ENCODE measurements around the gene GTF2F1. TPM values are rescaled to one million over a fixed set of nuclear protein-coding genes. Genes with fewer than 3 reads are reported as not detected.
A peak's percentile ranks its signal among the peaks of the same experiment; 100 is the strongest.

The GTF2F1 gene
- total RNA-seq, 1 experiment from 2014 or later = 39.2 TPM

DNA sequence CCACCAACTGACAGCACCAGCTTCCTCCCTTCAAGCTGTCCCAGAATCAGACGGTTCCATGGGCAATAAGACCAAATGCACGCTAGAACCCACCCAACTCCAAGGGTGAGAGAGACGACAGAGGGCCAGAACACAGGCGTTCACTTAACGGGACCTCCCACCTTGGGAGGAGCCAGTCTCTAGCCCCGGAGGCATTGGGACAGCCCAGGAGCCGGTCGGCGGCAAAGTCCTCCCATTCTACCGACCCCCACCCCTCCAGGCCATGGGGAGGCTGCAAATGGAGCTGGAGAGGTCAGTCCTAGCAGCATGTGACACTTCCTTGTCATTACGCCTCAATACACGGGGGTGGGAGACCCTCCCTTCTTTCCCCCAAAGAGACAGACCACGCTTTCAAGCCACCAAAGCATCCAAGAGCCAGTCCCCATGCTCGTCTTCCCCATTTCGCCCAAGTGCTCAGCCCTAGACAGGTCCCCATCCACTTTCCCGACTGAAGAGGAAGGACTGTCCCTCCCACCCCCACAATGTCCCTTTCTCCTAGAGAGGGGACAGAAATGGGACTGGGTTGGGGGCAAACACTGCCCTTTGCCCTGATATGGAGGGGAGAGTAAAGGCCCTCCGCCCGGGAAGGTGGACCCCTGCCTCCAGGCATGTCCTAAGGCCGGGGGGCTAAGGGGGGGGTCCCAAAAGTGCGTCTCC, 30.7 kb upstream of the GTF2F1 start:
- CTCF ChIA-PET = no interaction called here
- no peaks in the 10 kb centered on the region for H3K27me3 Mint-ChIP-seq (ENCODE audit: unreplicated experiment)
- H3K36me3 Mint-ChIP-seq (ENCODE audit: insufficient read depth, unreplicated experiment) = peaks cover 40% of the 10 kb centered on the region
- peak; percentile 34 for DNase-seq
- no peaks in the 10 kb centered on the region for H3K4me1 Mint-ChIP-seq (ENCODE audit: low read depth, unreplicated experiment)
- H3K27ac Mint-ChIP-seq (ENCODE audit: unreplicated experiment) = peak overlapping the region; percentile 39
- intact Hi-C loops (cut with micrococcal nuclease; ENCODE audit: unreplicated experiment) = no loop called here
- H3K4me3 Mint-ChIP-seq (ENCODE audit: low read depth, unreplicated experiment) = peak overlapping the region; percentile 87
- TF ChIP-seq, protein P1, sequence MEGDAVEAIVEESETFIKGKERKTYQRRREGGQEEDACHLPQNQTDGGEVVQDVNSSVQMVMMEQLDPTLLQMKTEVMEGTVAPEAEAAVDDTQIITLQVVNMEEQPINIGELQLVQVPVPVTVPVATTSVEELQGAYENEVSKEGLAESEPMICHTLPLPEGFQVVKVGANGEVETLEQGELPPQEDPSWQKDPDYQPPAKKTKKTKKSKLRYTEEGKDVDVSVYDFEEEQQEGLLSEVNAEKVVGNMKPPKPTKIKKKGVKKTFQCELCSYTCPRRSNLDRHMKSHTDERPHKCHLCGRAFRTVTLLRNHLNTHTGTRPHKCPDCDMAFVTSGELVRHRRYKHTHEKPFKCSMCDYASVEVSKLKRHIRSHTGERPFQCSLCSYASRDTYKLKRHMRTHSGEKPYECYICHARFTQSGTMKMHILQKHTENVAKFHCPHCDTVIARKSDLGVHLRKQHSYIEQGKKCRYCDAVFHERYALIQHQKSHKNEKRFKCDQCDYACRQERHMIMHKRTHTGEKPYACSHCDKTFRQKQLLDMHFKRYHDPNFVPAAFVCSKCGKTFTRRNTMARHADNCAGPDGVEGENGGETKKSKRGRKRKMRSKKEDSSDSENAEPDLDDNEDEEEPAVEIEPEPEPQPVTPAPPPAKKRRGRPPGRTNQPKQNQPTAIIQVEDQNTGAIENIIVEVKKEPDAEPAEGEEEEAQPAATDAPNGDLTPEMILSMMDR (IDR thresholded peaks at IDR 0.05; ENCODE audit: unreplicated experiment) = no peak
- no peaks in the 10 kb centered on the region for H3K9me3 Mint-ChIP-seq (ENCODE audit: low read depth, unreplicated experiment)
- BruUV-seq (replicated peaks) = no TSS peak

DNA sequence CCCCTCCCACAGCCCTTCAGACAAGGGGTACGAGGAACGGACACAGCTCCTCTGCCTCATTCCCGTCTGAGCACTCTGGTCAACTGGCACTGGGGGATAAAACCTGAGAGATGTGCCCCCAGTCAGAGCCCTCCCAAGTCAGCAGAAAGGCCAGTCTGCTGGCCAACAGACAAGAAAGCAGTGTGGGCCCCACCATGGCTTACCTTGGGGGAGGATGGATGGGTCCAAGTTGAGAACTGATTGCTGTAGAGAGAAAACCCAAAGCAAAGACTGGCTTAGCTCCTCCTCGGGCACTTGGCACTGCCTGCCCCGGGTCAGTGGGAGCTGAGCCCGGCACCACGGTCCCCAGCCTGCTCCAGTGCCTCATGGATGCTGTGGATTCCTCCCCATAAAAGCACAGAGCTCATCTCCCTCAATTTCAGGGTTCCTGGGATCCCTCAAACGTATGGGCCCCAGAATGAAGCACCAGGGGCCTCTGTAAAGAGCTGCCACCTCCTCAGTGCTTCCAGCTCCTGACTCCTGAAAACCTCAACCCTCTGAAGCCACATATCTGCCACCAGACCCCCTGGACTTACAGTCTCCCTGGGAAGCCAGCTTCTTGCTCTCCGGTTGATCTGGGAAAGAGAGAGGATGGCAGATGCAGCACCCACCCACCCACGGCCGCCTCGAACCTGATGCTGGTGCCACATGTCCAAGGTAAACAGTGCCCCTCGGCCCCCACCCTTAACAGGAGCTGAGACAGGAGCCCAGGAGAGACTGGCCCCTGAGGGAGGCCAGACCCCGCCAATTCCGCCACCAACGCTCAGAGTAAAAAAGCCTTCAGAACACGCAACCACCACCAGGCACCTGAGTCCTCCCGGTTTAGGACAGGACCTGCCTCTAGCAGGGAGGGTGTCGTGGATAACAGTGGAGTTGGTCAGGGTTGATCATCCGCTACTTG, 28.4 kb upstream of the GTF2F1 start:
- CTCF ChIA-PET = interaction anchor here (0.6 kb wide), 1 partner anchor 713 kb away, joined by 4 read pairs; no protein-coding TSS in a partner anchor
- no peak overlapping the region for H3K4me3 Mint-ChIP-seq (ENCODE audit: low read depth, unreplicated experiment)
- H3K4me1 Mint-ChIP-seq (ENCODE audit: low read depth, unreplicated experiment) = no peaks in the 10 kb centered on the region
- intact Hi-C loops (cut with micrococcal nuclease; ENCODE audit: unreplicated experiment) = no loop called here
- BruUV-seq (replicated peaks) = no TSS peak
- TF ChIP-seq, protein P1 (IDR thresholded peaks at IDR 0.05; ENCODE audit: unreplicated experiment) = no peak
- H3K27ac Mint-ChIP-seq (ENCODE audit: unreplicated experiment) = no peak overlapping the region
- no peaks in the 10 kb centered on the region for H3K27me3 Mint-ChIP-seq (ENCODE audit: unreplicated experiment)
- H3K36me3 Mint-ChIP-seq (ENCODE audit: insufficient read depth, unreplicated experiment) = peaks cover 46% of the 10 kb centered on the region
- no peak for DNase-seq
- no peaks in the 10 kb centered on the region for H3K9me3 Mint-ChIP-seq (ENCODE audit: low read depth, unreplicated experiment)

DNA sequence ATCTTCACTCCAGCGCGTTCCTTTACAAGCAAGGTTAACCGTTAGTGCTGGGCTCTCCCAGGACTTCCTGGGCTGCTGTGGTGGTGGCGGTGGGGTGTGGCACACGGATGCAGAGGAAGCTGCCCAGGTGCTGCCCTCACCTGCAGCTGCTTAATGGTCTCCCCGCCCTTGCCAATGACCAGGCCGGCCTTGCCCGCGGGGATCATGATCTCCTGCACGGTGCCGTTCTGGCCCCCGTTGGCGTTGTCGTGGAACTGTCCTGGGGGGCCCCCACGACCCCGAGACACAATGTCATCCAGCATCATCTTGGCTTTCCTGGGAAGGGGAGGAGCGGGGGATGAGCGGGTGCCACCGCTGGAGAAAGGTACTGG, 25.6 kb upstream of the GTF2F1 start:
- intact Hi-C loops (cut with micrococcal nuclease; ENCODE audit: unreplicated experiment) = no loop called here

More for the DNA sequence above, 25.6 kb upstream of the GTF2F1 start:
- Mint-ChIP-seq H3K27ac (ENCODE audit: unreplicated experiment) (no peak overlapping the region), H3K27me3 (ENCODE audit: unreplicated experiment) (no peaks in the 10 kb centered on the region), H3K4me1 (ENCODE audit: low read depth, unreplicated experiment) (no peaks in the 10 kb centered on the region), H3K36me3 (ENCODE audit: insufficient read depth, unreplicated experiment) (peaks cover 50% of the 10 kb centered on the region), H3K4me3 (ENCODE audit: low read depth, unreplicated experiment) (no peak overlapping the region), H3K9me3 (ENCODE audit: low read depth, unreplicated experiment) (no peaks in the 10 kb centered on the region)
- no TSS peak for BruUV-seq (replicated peaks)
- TF ChIP-seq, protein P1 (IDR thresholded peaks at IDR 0.05; ENCODE audit: unreplicated experiment) = no peak
- CTCF ChIA-PET = no interaction called here
- no peak for DNase-seq
